K562 (cell line): ENCODE results near the gene SHLD2. TPM values are rescaled to one million over a fixed set of nuclear protein-coding genes. Genes with fewer than 3 reads are reported as not detected.

Experiments
- MGA ChIP-seq: fragments of 450-650 bp; IDR thresholded peaks from 2 replicates; pipeline ENCODE4 v1.6.1; 2016; ENCODE audit warnings: mild to moderate bottlenecking, moderate library complexity
- MNT ChIP-seq, 2 experiments: fragments of 450-650 bp; conservative IDR thresholded peaks; 2 replicates each; pipeline ENCODE4 v1.6.1; 2017; ENCODE audit warnings: mild to moderate bottlenecking in 2 of 2, moderate library complexity in 2 of 2
- REST ChIP-seq, 2 experiments: fragments of 450-650 bp; formaldehyde crosslinking in 1 of 2; IDR thresholded peaks; 2 replicates each; pipeline versions ENCODE4 v1.4.0 to v1.6.1; 2014 to 2020; ENCODE audit warnings: mild to moderate bottlenecking in 2 of 2, borderline replicate concordance in 1 of 2, low read depth in 1 of 2
- ZNF232 ChIP-seq: sonication (generic); formaldehyde crosslinking; IDR thresholded peaks from 2 replicates; pipeline ENCODE4 v1.8.0; 2022; ENCODE audit warnings: mild to moderate bottlenecking, missing genetic modification reagents
- polyA plus RNA-seq, 8 experiments: library from polyadenylated mRNA; depleted of rRNA in 4 of 8; stranded (reverse) in 5 of 8; unstranded in 3 of 8; fragments of >200 nt; fragmentation: Nextera tagmentation in 2 of 8; fragmentation: Illumina TruSeq in 1 of 8; extraction: Ambion mirVana in 2 of 8; extraction: Trizol in 1 of 8; gene quantifications; 2 replicates each; pipeline versions ENCODE4 v1.2.1 to v1.2.3, GENCODE V29; 2011 to 2014; ENCODE audit warnings: inconsistent platforms in 1 of 8, missing spikeins in 1 of 8
- total RNA-seq, 7 experiments: library from RNA; depleted of rRNA in 6 of 7; stranded (reverse); fragments of >200 nt in 6 of 7; fragmentation: Illumina TruSeq in 2 of 7; extraction: Trizol in 2 of 7; gene quantifications; 2 replicates each; pipeline versions ENCODE4 v1.2.1 to v1.2.3, GENCODE V29; 2011 to 2021; ENCODE audit warnings: low replicate concordance in 1 of 7

Gene SHLD2
- total and polyA plus RNA-seq, 9 of the 15 experiments (the other 6 are each of a cell fraction or from before 2014, with no cell fraction given) = 21.6 to 51.2 (median 39.4) TPM

GRCh38 chr10:87095236-87095945, 385 bp downstream of the SHLD2 start (continued):
- 0 out of 2 replicates have a peak, but pooled peaks have one; percentile 11 for TF ChIP-seq REST (IDR thresholded peaks at IDR 0.05; ENCODE audit: borderline replicate concordance)
- TF ChIP-seq REST (CRISPR knock-in tag; IDR thresholded peaks at IDR 0.05; ENCODE audit: low read depth) = peak; percentile 49; the same call in 1 of the 2 replicates
- TF ChIP-seq MNT (conservative IDR thresholded peaks at IDR 0.05) = peak; percentile 80 to 93
- no peak for TF ChIP-seq ZNF232
- peak; percentile 65 for TF ChIP-seq MGA
